ENCODE results near the gene IRX6. TPM values are rescaled to one million over a fixed set of nuclear protein-coding genes. Genes with fewer than 3 reads are reported as not detected.

Gene IRX6
- polyA plus RNA-seq, 1 experiment = not detected

DNA sequence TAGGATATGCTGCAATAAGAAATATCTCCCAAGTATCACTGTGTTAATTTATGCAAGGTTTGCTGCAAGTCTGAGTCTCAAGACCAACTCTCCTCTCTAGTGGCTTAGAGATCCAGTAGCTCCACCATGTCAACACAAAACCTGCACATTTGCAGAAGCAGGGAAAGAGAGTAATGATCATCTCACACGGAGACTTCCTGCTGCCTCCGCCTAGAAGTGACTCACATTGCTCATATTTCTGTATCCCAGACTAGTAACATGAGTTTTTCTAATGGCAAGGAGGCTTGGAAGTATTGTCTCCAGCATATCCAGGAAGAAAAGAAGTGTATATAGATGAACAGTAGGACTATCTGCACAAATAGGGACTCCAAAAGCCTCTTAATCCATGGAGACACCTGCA, 15.0 kb upstream of the IRX6 start:
- DNase-seq (ENCODE audit: low read depth) = no peak
- Histone ChIP-seq H3K27me3 (ENCODE audit: control insufficient read depth, insufficient read depth, low read length) (no peaks in the 10 kb centered on the region), H3K36me3 (ENCODE audit: control insufficient read depth, insufficient read depth, low read length) (no peaks in the 10 kb centered on the region), H3K4me3 (ENCODE audit: low read depth, low read length) (no peak overlapping the region)
- TF ChIP-seq, protein P1, sequence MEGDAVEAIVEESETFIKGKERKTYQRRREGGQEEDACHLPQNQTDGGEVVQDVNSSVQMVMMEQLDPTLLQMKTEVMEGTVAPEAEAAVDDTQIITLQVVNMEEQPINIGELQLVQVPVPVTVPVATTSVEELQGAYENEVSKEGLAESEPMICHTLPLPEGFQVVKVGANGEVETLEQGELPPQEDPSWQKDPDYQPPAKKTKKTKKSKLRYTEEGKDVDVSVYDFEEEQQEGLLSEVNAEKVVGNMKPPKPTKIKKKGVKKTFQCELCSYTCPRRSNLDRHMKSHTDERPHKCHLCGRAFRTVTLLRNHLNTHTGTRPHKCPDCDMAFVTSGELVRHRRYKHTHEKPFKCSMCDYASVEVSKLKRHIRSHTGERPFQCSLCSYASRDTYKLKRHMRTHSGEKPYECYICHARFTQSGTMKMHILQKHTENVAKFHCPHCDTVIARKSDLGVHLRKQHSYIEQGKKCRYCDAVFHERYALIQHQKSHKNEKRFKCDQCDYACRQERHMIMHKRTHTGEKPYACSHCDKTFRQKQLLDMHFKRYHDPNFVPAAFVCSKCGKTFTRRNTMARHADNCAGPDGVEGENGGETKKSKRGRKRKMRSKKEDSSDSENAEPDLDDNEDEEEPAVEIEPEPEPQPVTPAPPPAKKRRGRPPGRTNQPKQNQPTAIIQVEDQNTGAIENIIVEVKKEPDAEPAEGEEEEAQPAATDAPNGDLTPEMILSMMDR (IDR thresholded peaks at IDR 0.05; ENCODE audit: insufficient read depth, low read depth, low read length) = no peak
- CTCF ChIA-PET = no interaction called here
- POLR2A ChIA-PET = no interaction called here

DNA sequence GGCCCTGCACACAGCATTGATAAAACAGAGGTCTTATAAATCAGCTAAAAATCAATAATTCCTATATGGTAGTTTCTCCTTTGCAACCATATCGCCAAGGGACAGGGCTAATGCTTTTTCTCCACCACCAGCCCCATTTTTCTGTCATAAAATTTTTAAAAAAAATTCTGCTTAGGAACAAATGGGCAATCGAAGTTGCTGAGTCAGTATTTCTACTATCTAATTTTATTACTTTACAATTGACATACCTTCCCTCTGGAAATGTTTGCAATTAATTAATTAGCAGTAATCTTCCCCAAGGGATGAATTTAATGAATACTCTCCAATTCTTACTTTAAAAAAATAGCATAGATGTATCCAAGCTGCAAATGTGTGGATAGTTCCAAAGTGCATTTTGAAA, 1.7 kb upstream of the IRX6 start:
- TF ChIP-seq, protein P1 (IDR thresholded peaks at IDR 0.05; ENCODE audit: insufficient read depth, low read depth, low read length) = no peak
- ChIA-PET CTCF (no interaction called here), POLR2A (no interaction called here)
- Histone ChIP-seq H3K4me3 (ENCODE audit: low read depth, low read length) (no peak overlapping the region), H3K27me3 (ENCODE audit: control insufficient read depth, insufficient read depth, low read length) (peaks cover 1% of the 10 kb centered on the region; the same call in 1 of the 2 replicates), H3K36me3 (ENCODE audit: control insufficient read depth, insufficient read depth, low read length) (no peaks in the 10 kb centered on the region)
- DNase-seq (ENCODE audit: low read depth) = no peak

DNA sequence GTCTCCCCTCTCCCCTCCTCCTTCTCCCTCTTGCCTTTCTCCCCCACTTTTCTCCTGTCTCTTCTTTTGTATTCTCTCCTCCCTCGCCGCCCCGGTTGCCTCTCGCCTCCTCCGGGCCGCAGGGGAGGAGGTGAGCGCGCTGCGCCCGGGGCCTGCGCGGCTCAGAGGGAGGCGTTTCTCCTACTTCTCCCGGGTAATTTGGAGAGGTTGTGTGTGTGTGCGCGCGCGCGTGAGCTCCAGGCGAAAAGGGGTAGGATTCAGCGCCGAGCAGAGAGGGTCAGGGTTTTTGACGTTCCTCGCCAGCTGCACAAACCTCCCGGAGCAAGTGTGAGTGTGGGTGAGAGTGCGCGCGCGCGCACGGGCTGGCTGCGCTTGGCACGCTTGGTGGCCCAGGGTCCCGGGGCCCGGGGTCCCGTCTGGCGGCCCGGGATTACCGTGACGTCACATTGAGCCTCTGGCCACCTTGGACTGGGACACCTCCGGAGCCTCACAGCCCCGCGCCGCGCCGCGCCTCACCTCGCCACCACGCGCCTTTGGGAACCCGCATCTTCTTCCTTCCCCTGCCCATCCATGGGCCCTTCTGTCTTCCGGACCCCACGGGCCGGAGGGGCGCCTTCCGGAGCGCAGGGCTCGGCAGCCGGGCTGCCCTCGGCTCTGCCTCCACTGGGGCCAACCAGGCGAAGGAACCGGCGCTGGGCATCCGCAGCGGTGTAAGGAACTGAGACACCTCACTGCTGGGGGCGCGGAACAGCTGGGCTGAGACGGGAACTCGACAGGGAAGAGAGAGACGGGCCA, 479 bp downstream of the IRX6 start:
- no peak for DNase-seq (ENCODE audit: low read depth)
- CTCF ChIA-PET = interaction anchor here (0.9 to 1.1 kb wide), 3 partner anchors 9 to 26 kb away, joined by 3 read pairs; no protein-coding TSS in a partner anchor
- POLR2A ChIA-PET = no interaction called here
- TF ChIP-seq, protein P1 (IDR thresholded peaks at IDR 0.05; ENCODE audit: insufficient read depth, low read depth, low read length) = no peak
- H3K36me3 ChIP-seq (ENCODE audit: control insufficient read depth, insufficient read depth, low read length) = no peaks in the 10 kb centered on the region
- peaks cover 1% of the 10 kb centered on the region; the same call in 1 of the 2 replicates for H3K27me3 ChIP-seq (ENCODE audit: control insufficient read depth, insufficient read depth, low read length)
- no peak overlapping the region for H3K4me3 ChIP-seq (ENCODE audit: low read depth, low read length)

DNA sequence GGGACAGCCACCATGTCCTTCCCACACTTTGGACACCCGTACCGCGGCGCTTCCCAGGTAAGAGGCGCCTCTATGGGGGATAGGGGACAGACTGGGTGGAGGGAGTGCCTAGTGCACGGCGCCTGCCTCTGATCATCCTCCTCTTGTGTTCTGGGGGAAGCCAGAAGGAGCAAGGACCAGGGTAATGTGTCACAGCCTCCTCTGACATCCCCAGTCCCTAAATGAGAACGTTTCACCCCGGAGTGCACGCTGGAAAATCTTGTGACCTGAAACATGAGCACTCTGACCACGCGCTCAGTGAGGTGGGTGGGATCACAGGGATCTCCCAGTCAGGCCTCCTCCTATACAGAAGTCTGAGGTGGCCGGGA, 1.1 kb downstream of the IRX6 start:
- no peak for DNase-seq (ENCODE audit: low read depth)
- Histone ChIP-seq H3K4me3 (ENCODE audit: low read depth, low read length) (no peak overlapping the region), H3K27me3 (ENCODE audit: control insufficient read depth, insufficient read depth, low read length) (peaks cover 1% of the 10 kb centered on the region; the same call in 1 of the 2 replicates), H3K36me3 (ENCODE audit: control insufficient read depth, insufficient read depth, low read length) (no peaks in the 10 kb centered on the region)
- POLR2A ChIA-PET = no interaction called here
- TF ChIP-seq, protein P1 (IDR thresholded peaks at IDR 0.05; ENCODE audit: insufficient read depth, low read depth, low read length) = no peak
- CTCF ChIA-PET = interaction anchor here (1.2 kb wide), 1 partner anchor 8 kb away, joined by 3 read pairs; no protein-coding TSS in a partner anchor

DNA sequence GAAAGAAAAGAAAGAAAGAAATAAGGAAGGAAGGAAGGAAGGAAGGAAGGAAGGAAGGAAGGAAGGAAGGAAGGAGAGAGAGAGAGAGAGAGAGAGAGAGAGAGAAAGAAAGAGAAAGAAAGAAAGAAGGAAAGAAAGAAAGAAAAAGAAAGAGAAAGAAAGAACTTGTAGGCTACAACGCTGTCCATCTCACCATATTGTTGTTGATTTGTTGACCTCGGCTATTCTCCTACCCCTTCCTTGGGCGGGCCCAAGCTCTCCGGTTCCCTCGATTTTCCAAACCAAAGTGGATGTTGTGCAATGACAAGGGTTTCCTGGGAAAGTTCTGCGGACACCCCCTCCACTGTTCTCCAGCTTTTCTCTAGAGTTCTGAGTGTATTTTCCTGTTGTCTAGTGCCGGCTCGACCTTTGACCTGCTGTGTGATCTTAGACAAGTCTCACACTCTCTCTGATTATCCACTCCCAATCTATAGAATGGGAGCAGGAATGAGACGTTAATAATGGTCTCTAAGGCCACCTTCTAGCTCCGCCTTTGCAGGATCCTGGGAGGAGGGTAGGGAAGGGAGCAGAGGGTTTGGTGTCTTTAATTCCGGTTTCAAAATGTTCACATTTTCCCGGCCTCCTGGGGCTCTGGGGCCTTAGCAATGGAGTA, 1.6 kb downstream of the IRX6 start:
- TF ChIP-seq, protein P1 (IDR thresholded peaks at IDR 0.05; ENCODE audit: insufficient read depth, low read depth, low read length) = no peak

More for the DNA sequence above, 1.6 kb downstream of the IRX6 start:
- H3K4me3 ChIP-seq (ENCODE audit: low read depth, low read length) = no peak overlapping the region
- H3K36me3 ChIP-seq (ENCODE audit: control insufficient read depth, insufficient read depth, low read length) = no peaks in the 10 kb centered on the region
- DNase-seq (ENCODE audit: low read depth) = no peak
- POLR2A ChIA-PET = no interaction called here
- CTCF ChIA-PET = interaction anchor here (1.2 kb wide), 1 partner anchor 9 kb away, joined by 3 read pairs; no protein-coding TSS in a partner anchor
- peaks cover 1% of the 10 kb centered on the region; the same call in 1 of the 2 replicates for H3K27me3 ChIP-seq (ENCODE audit: control insufficient read depth, insufficient read depth, low read length)

Measured in BJ (cell line).